Breast epithelium (tissue), 3 donors: ENCODE measurements around the gene RERE.

Experiments
- POLR2A ChIP-seq: fragments of 450-650 bp; IDR thresholded peaks from one replicate; pipeline ENCODE4 v1.6.1; 2016; ENCODE audit warnings: antibody characterized with exemption, mild to moderate bottlenecking, moderate library complexity
- TF ChIP-seq, protein P1 (sequence below), 3 donors: fragments of 450-650 bp; IDR thresholded peaks; one replicate each; pipeline ENCODE4 v1.5.1; 2016 to 2017; ENCODE audit warnings: antibody characterized with exemption in 3 of 3, mild to moderate bottlenecking in 3 of 3, moderate library complexity in 3 of 3

DNA sequence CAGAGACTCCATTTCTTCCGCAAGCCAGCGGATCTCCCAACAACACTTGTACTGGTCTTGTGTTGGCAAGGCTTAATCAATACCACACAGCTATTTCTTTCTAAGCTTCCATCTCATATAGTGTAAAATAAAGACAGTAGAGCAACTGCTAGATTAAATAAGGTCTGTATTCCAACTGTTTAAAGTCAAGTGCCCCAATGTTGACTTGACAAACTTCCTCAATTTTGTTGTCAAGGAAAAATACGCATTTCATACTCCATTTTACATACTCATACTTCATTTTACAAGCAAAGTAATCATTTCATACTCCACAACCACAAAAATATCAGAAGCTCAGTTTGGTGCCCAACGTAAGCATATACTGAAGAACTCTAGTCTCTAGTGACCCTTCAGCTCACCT is 143.0 kb downstream of the RERE start:
- TF ChIP-seq, protein P1, sequence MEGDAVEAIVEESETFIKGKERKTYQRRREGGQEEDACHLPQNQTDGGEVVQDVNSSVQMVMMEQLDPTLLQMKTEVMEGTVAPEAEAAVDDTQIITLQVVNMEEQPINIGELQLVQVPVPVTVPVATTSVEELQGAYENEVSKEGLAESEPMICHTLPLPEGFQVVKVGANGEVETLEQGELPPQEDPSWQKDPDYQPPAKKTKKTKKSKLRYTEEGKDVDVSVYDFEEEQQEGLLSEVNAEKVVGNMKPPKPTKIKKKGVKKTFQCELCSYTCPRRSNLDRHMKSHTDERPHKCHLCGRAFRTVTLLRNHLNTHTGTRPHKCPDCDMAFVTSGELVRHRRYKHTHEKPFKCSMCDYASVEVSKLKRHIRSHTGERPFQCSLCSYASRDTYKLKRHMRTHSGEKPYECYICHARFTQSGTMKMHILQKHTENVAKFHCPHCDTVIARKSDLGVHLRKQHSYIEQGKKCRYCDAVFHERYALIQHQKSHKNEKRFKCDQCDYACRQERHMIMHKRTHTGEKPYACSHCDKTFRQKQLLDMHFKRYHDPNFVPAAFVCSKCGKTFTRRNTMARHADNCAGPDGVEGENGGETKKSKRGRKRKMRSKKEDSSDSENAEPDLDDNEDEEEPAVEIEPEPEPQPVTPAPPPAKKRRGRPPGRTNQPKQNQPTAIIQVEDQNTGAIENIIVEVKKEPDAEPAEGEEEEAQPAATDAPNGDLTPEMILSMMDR (IDR thresholded peaks at IDR 0.05): no peak
- no peak for TF ChIP-seq POLR2A
